ENCODE data around the gene GUCY1A2. TPM values are rescaled to one million over a fixed set of nuclear protein-coding genes. Genes with fewer than 3 reads are reported as not detected.

Gene GUCY1A2
- total and polyA plus RNA-seq, 2 donors from 2014 or later = 0.75 to 16.1 TPM

DNA sequence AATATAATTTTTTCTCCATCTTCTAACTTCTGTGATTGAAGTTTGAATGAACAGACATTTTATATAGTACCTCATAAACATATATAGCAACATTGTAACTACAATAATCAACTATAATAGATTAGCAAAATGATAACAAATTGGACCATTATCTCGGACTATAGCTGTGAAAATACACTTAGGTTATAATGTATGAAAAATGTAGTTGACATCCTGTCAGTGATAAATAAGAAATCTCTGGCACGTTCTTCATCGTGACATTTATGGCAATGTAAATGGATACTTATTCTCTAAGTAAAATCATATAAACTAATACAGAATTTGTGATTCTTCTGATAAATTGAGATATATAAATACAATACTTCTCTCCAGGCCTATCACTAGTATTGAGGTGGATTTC is 333.3 kb downstream of the GUCY1A2 start:
- DNase-seq (no peak), FAIRE-seq (no peak)
- Histone ChIP-seq H3K4me1 (ENCODE audit: control insufficient read depth in 2 of 3, insufficient read depth in 2 of 3, low read depth in 1 of 3, low read length in 3 of 3) (no peaks in the 10 kb centered on the region), H3K36me3 (ENCODE audit: control insufficient read depth in 2 of 3, insufficient read depth in 3 of 3, low read length in 3 of 3) (no peaks in the 10 kb centered on the region), H3K9ac (ENCODE audit: low read length in 3 of 3) (no peak overlapping the region), H3K4me3 (ENCODE audit: low read length in 3 of 3) (no peak overlapping the region), H3K27me3 (ENCODE audit: control insufficient read depth, insufficient read depth, low read length) (no peaks in the 10 kb centered on the region), H3K9me3 (ENCODE audit: control insufficient read depth in 2 of 3, insufficient read depth in 1 of 3, low read length in 3 of 3) (no peaks in the 10 kb centered on the region), H3K27ac (ENCODE audit: low read depth in 2 of 2, low read length in 2 of 2) (no peak overlapping the region)
- TF ChIP-seq, protein P1, sequence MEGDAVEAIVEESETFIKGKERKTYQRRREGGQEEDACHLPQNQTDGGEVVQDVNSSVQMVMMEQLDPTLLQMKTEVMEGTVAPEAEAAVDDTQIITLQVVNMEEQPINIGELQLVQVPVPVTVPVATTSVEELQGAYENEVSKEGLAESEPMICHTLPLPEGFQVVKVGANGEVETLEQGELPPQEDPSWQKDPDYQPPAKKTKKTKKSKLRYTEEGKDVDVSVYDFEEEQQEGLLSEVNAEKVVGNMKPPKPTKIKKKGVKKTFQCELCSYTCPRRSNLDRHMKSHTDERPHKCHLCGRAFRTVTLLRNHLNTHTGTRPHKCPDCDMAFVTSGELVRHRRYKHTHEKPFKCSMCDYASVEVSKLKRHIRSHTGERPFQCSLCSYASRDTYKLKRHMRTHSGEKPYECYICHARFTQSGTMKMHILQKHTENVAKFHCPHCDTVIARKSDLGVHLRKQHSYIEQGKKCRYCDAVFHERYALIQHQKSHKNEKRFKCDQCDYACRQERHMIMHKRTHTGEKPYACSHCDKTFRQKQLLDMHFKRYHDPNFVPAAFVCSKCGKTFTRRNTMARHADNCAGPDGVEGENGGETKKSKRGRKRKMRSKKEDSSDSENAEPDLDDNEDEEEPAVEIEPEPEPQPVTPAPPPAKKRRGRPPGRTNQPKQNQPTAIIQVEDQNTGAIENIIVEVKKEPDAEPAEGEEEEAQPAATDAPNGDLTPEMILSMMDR (IDR thresholded peaks at IDR 0.05; ENCODE audit: borderline replicate concordance, extremely low read depth, insufficient read depth) = no peak
- intact Hi-C loops (cut with DNase I) = no loop called here

DNA sequence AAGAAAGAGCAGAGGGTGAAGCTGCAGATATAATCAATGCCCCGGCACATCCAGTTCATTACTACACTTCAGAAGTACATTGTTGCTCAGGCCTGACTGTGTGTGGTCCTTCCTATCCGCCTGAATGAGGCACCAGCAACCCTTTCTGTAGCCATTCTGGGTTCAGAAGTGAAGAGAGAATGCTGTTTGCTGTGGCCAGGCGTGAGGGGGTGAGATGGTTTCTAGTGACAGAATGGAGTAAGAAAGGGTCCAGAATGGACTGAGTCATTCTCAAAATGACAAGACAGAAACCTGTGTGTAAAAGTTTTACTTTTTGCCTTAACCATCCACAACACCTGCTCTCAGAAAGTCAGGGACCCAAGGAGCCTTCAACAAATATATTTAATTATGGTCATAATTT is 334.8 kb downstream of the GUCY1A2 start:
- DNase-seq (no peak), FAIRE-seq (no peak)
- Histone ChIP-seq H3K4me3 (ENCODE audit: low read length in 3 of 3) (no peak overlapping the region), H3K9ac (ENCODE audit: low read length in 3 of 3) (no peak overlapping the region), H3K9me3 (ENCODE audit: control insufficient read depth in 2 of 3, insufficient read depth in 1 of 3, low read length in 3 of 3) (no peaks in the 10 kb centered on the region), H3K4me1 (ENCODE audit: control insufficient read depth in 2 of 3, insufficient read depth in 2 of 3, low read depth in 1 of 3, low read length in 3 of 3) (no peaks in the 10 kb centered on the region), H3K27ac (ENCODE audit: low read depth in 2 of 2, low read length in 2 of 2) (no peak overlapping the region), H3K27me3 (ENCODE audit: control insufficient read depth, insufficient read depth, low read length) (no peaks in the 10 kb centered on the region), H3K36me3 (ENCODE audit: control insufficient read depth in 2 of 3, insufficient read depth in 3 of 3, low read length in 3 of 3) (no peaks in the 10 kb centered on the region)
- TF ChIP-seq, protein P1 (IDR thresholded peaks at IDR 0.05; ENCODE audit: borderline replicate concordance, extremely low read depth, insufficient read depth) = no peak
- intact Hi-C loops (cut with DNase I) = no loop called here

DNA sequence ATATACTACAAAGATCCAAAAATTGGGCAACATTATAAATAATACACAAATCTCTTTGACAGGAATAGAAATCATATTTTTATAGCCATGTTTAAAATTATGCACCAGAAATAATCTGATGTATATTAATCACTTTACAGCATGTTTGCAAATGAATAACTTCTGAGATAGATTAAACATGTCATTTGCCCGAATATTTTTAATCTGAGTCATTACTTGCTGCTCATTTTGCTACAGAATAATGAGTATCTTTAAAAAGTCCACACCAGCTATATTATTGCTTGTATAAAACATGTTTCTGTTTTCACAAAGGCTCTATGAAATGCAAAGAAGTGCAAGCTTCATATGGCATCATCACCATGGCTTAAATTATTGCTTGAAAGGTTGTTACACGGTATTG is 336.8 kb downstream of the GUCY1A2 start:
- no peaks in the 10 kb centered on the region for H3K36me3 ChIP-seq (ENCODE audit: control insufficient read depth in 2 of 3, insufficient read depth in 3 of 3, low read length in 3 of 3)
- no peak overlapping the region for H3K9ac ChIP-seq (ENCODE audit: low read length in 3 of 3)
- intact Hi-C loops (cut with DNase I) = no loop called here
- DNase-seq (no peak), FAIRE-seq (no peak)
- H3K4me1 ChIP-seq (ENCODE audit: control insufficient read depth in 2 of 3, insufficient read depth in 2 of 3, low read depth in 1 of 3, low read length in 3 of 3) = no peaks in the 10 kb centered on the region
- no peaks in the 10 kb centered on the region for H3K9me3 ChIP-seq (ENCODE audit: control insufficient read depth in 2 of 3, insufficient read depth in 1 of 3, low read length in 3 of 3)
- H3K27me3 ChIP-seq (ENCODE audit: control insufficient read depth, insufficient read depth, low read length) = no peaks in the 10 kb centered on the region
- no peak overlapping the region for H3K27ac ChIP-seq (ENCODE audit: low read depth in 2 of 2, low read length in 2 of 2)
- TF ChIP-seq, protein P1 (IDR thresholded peaks at IDR 0.05; ENCODE audit: borderline replicate concordance, extremely low read depth, insufficient read depth) = no peak
- H3K4me3 ChIP-seq (ENCODE audit: low read length in 3 of 3) = no peak overlapping the region

DNA sequence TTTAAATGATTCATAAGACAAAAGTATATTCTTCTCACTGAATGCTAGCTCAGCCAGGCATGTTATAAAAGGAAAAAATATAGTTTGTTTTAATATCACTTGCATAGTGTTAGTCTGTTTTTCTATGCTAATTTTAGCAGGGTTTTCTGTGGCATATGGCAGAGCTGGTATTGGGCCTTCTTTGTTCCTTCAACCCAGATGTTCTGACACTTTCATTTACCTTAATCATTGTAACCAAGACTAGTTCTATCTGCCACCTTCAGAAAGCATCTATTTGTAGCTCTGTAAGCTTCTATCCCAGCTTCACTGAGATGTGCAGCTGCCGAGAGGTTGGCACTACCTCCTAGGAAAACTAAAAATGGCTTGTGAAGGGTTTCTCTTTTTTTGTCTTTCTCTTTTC is 338.7 kb downstream of the GUCY1A2 start:
- TF ChIP-seq, protein P1 (IDR thresholded peaks at IDR 0.05; ENCODE audit: borderline replicate concordance, extremely low read depth, insufficient read depth) = no peak
- FAIRE-seq = no peak
- H3K36me3 ChIP-seq (ENCODE audit: control insufficient read depth in 2 of 3, insufficient read depth in 3 of 3, low read length in 3 of 3) = no peaks in the 10 kb centered on the region

More for the DNA sequence above, 338.7 kb downstream of the GUCY1A2 start:
- Histone ChIP-seq H3K27ac (ENCODE audit: low read depth in 2 of 2, low read length in 2 of 2) (no peak overlapping the region), H3K4me3 (ENCODE audit: low read length in 3 of 3) (no peak overlapping the region), H3K9me3 (ENCODE audit: control insufficient read depth in 2 of 3, insufficient read depth in 1 of 3, low read length in 3 of 3) (no peaks in the 10 kb centered on the region), H3K4me1 (ENCODE audit: control insufficient read depth in 2 of 3, insufficient read depth in 2 of 3, low read depth in 1 of 3, low read length in 3 of 3) (no peaks in the 10 kb centered on the region), H3K27me3 (ENCODE audit: control insufficient read depth, insufficient read depth, low read length) (no peaks in the 10 kb centered on the region), H3K9ac (ENCODE audit: low read length in 3 of 3) (no peak overlapping the region)
- no peak for DNase-seq
- intact Hi-C loops (cut with DNase I) = no loop called here
